SK-N-DZ (cell line): ENCODE data around the gene GTPBP2. TPM values are rescaled to one million over a fixed set of nuclear protein-coding genes. Genes with fewer than 3 reads are reported as not detected.

Source experiments
- DNase-seq: peaks from one replicate; pipeline ENCODE4 v3.0.0-alpha.2; 2015; ENCODE audit warnings: low spot score
- polyA plus RNA-seq, 2 experiments: library from polyadenylated mRNA; depleted of rRNA; stranded (reverse); fragments of >200 nt; gene quantifications; 2 replicates each; pipeline ENCODE4 v1.2.3, GENCODE V29; 2014

GTPBP2 gene, protein sequence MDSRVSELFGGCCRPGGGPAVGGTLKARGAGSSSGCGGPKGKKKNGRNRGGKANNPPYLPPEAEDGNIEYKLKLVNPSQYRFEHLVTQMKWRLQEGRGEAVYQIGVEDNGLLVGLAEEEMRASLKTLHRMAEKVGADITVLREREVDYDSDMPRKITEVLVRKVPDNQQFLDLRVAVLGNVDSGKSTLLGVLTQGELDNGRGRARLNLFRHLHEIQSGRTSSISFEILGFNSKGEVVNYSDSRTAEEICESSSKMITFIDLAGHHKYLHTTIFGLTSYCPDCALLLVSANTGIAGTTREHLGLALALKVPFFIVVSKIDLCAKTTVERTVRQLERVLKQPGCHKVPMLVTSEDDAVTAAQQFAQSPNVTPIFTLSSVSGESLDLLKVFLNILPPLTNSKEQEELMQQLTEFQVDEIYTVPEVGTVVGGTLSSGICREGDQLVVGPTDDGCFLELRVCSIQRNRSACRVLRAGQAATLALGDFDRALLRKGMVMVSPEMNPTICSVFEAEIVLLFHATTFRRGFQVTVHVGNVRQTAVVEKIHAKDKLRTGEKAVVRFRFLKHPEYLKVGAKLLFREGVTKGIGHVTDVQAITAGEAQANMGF
- polyA plus RNA-seq (2014; cell fraction: cytosol; rRNA removed), result 48.7 and 53.0 TPM in 2 replicates
- 247 and 282 TPM in 2 replicates for polyA plus RNA-seq (2014; cell fraction: nucleus; rRNA removed)

GRCh38 chr6:43629104-43629504, at the start of gene GTPBP2:
TSS of gene GTPBP2 (minus strand) at chr6:43629264. CDS start at chr6:43629162, 102 bp downstream.
- DNase-seq, result peak; percentile 99

GRCh38 chr6:43678341-43678740, 49.3 kb upstream of the GTPBP2 start:
- DNase-seq, result no peak

GRCh38 chr6:43677759-43678158, 48.7 kb upstream of the GTPBP2 start:
- DNase-seq, result no peak

- DNase-seq, result no peak
Observed at GRCh38 chr6:43676962-43677606, 48.0 kb upstream of the GTPBP2 start.

GRCh38 chr6:43674921-43675320, 45.9 kb upstream of the GTPBP2 start:
- DNase-seq, result no peak

DNA sequence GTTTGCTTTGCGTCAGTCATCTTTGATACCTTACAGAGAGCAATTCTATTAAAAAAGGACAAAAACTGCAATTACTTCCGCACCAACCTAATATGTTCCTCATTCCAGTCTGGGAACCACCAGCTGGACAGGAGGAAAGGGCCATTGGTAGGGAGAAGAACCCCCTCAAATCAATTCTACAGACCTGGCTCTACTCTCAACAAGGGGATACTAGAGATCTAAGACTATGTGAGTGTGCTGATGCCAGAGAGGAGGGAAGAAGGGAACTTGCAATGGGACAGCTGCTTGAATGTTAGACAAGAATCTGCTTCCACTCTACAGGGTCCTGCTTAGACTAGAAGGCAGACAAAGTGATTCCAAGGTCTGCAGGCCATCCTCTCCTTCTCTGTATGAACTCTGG, 45.2 kb upstream of the GTPBP2 start:
- DNase-seq, result no peak

DNA sequence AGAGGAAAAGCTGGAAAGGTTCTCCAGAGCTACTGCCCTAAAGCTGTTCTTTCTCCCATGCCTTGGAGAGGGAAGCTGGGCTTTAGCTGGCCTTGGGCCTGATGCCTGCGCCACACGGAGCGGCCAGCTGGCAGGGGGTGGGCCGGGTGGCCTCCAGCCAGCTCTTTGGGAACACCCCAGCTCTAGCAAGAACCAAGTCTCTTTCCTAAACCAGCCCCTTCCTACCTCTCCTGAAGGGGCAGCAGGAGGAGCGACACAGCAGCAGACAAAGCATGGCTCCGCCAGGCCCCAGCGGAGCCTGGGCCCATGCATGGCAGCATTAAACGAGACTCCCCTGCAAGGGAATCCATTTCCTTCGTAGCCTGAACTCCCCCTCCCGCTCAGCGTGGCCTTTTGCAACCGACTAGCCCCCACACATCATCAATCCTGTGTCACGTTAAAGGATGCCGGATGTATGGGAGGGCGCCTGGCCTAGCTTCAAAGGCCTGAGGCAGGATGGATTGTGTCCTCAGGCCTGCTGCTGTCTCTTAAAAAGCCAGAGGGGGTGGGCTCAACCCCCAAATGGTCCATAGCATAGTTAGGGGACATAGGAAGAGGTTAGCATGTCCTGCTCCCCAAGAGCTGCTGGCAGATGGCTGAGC, 44.5 kb upstream of the GTPBP2 start:
- DNase-seq, result no peak

DNA sequence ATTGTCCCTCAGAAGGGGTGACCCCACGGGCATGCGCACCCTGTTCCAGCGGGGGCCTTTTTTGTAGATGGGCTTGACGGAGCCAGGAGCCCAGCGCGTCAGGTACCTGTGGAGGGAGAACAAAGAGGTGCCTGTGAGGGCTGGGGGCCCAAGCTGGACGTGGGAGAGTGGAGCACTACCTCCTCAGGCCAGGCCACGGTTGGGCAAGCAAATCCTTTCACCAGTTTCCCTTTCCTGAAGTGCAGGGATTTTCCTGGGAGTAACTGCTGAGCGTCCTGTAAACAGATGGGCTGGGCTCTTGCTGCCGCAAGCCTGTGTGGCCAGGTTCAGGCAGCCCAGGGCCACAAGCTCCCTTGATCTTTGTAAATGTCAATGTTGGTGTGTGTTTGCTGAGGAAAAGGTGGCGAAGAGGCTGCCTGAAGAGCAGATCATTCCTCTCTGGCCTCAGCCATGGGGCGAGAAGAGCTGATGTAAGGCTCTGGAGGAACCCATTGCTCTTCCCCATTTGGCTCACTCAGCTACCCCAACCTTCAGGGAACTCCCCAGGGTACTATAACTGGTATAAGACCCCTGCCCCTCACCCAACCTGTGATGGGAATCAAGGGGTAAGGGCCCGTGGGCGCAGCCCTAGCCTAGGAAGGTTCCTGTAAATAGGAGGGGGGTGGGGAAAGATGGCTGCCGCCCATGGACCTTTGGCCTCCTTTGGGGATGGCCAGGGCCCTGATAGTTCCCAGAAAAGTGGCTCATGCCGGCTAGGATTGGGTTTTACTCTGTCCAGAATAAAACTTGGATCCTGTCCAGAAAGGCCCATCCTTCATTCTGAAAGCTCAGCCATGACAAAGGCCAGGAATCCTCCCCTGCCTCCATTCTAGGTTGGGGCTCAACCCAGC, 43.0 kb upstream of the GTPBP2 start:
- no peak for DNase-seq

GRCh38 chr6:43671011-43671800, 42.1 kb upstream of the GTPBP2 start:
- DNase-seq, result no peak

DNA sequence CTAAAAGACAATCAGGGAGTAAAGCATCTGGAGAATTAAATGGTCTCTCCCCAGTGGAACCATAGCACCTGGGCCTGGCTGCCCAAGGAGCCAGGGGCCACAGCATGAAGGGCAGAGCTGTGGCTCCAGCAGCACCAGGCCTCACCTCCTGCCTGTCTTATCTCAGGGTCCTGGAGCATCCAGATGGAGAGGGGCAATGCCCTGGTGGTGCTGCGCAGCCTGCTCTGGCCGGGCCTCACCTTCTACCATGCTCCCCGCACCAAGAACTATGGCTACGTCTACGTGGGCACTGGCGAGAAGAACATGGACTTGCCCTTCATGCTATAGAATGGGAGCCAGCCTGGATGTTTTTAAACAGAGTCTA, 41.5 kb upstream of the GTPBP2 start:
- DNase-seq, result no peak

- DNase-seq, result no peak
Observed at GRCh38 chr6:43669922-43670622, 41.0 kb upstream of the GTPBP2 start.

DNA sequence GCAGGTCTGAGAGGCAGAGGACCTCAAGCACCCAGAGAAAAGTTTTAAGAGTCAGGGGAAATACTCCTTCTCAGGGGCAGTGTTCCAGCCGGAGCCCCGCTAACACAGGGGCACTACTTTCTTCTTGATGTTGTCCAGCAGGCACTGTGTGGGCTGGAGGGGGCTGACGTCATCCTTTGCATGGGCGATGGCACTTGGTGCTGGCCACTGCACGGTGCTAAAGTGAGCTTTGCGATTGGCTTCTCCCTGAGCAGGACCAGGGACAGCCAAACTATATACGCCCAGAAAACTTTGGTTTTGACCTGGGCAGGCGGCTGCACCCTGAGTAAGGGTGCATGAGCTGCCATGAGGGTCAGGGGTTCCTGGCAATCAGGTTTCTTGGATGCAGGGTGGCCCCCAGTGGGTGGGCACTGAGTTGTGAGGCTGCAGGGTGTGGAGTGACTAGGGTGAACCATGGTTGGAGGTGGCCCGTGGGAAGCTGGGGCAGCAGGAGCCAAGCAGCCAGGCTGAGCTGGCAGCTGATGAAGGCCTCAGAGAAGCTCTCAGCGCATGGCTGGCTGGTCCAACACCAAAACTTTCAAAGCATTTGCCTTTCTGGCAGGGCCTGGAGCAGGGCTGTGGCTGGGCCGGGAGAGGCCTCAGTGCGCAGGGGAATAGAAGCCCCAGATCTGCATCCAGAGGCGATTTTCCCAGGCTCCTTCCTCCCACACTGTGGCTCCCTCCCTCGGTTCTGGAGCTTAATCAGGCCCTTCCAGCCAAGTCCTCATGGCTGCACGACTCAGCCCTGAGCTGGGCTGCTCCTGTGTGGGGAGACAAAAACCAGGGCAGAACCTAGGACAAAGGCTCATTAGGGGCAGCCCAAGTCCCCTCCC, 40.2 kb upstream of the GTPBP2 start:
- DNase-seq, result no peak

DNA sequence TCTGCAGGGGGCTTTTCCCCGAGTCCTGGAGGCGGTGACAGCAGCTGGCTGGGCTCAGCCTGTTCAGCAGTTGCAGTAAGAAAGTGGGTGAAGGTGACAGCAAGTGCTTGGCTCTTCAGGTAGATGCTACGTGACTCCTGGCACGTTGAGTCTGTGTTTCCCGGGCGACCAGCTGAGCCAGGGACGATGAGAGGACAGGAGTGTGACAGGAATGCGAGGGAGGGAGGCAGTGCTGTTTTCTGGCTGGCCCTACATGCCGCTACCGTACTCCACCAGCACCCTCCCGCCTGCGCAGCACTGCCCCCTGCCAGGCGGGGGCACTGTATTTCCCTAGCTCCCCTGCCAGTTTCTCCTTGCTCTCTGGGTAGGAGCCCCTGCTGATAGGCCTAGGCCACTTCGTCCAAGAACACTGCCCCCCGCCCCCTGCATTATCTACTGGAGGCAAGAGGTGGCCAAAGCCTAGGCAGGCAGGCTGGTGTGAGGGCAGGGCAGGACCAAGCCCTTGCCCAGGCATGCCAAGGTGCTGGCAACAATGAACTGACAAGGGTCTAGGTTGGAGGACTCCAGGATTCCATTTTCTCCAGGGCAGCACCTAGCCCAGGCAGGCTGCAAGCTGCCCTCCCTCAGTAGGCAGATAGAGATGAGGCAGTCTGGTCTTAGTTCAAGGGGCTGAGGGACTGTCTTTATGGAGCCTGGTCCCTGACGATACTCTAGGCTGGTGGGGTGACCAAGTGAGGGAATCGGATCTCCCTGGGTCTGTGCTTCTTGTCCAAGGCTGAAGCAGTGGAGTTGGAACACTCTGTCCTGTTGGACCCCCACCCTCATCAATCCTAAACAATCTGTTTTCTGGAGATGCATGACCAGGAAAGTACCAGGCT, 39.3 kb upstream of the GTPBP2 start:
- peak; percentile 71 for DNase-seq

DNA sequence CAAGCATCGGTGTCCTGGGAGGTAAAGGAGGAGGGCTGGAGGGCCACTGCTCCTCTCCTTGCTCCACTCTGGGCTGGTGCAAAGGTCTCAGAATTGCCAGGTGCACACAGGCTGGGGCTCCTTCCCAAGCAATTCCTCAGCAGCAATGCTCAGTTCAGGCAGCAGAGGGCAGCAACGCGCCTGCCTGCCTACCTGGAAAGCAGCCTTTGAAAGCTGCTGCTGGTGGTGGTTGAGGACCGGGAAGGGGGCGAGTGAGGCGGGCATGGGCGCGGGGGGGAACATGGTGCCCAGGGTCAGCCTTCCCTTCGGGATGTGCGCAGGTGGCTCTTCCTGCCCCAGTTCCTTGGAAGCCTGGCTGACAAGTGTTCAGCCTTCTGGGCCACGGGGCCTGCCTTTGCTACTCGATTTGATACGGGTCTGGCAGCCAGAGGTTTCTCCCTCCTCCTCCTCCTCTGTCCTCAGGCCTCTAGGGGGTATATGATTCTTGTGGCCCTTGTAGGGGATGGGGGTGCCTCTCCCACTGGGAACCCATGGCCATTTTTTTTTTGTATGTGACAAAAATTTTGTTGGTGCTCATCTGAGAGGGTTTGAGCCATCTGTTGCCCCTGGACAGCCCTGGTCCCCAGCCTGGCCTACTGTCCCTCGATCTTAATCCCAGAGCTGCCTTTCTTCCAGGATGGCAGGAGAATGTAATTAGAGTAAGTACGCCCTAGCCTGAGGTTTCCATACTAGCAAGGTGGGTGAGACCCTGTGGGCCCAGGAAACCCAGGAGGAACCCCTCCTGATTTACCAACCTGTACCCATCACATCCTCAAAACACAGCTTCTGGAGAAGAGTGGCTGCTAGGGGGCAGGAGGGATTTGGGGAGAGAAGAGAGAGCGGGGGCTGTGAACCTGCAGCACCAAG, 38.4 kb upstream of the GTPBP2 start:
- DNase-seq, result peak; percentile 82

- no peak for DNase-seq
Observed at GRCh38 chr6:43666196-43666920, 37.3 kb upstream of the GTPBP2 start.

DNA sequence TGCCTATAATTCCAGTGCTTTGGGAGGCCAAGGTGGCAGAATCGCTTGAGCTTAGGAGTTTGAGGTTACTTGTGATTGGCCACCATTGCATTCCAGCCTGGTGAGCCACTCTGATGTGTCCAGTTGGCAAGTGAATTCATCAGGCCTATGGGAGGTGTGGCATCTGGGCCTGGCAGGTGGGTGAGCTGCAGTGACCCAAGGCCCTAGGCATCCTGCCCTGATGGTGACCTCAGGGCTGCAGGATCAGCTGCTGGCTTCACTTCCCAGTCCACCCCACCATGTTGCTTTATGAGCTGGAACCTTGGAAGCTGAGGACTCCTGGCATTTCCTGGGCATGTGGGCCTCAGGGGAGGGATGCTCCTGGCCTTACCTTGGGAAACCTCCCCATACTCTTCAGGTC, 36.3 kb upstream of the GTPBP2 start:
- no peak for DNase-seq
